AG09309 (cell line): Measurements from ENCODE around the gene ADGRL1.
"Not testable (repeated sequence)": the region's sequence is repeated elsewhere in the genome, so short reads cannot be mapped to it uniquely, and the experiment has no call there.

Source experiments
- DNase-seq: peaks from one replicate; pipeline ENCODE4 v3.0.0-alpha.2; 2010; ENCODE audit warnings: low read depth
- H3K4me3 ChIP-seq: 2 replicates; pipeline ENCODE4 v1.5.1; 2011; ENCODE audit warnings: mild to moderate bottlenecking, low read depth, low read length, moderate library complexity; ENCODE audit not compliant: control insufficient read depth
- CTCF ChIP-seq: IDR thresholded peaks from 2 replicates; pipeline ENCODE4 v1.5.1; 2011; ENCODE audit warnings: mild to moderate bottlenecking, low read depth, low read length, inconsistent platforms; ENCODE audit not compliant: insufficient read depth, control insufficient read depth; ENCODE audit errors: missing control alignments

Gene ADGRL1

GRCh38 chr19:14214580-14214979 is 8.6 kb upstream of the ADGRL1 start:
- no peak for DNase-seq
- H3K4me3 ChIP-seq = no peak overlapping the region
- no peak for TF ChIP-seq CTCF

GRCh38 chr19:14210182-14210581 is 4.2 kb upstream of the ADGRL1 start:
- DNase-seq, H3K4me3 ChIP-seq: not testable (repeated sequence)

GRCh38 chr19:14209401-14209800 is 3.4 kb upstream of the ADGRL1 start:
- not testable (repeated sequence) for H3K4me3 ChIP-seq, DNase-seq

- H3K4me3 ChIP-seq, DNase-seq: not testable (repeated sequence)
Observed at GRCh38 chr19:14208496-14208895, 2.5 kb upstream of the ADGRL1 start.

GRCh38 chr19:14207796-14208195 is 1.8 kb upstream of the ADGRL1 start:
- DNase-seq, H3K4me3 ChIP-seq: not testable (repeated sequence)

- H3K4me3 ChIP-seq = peak overlapping the region; percentile 43
- DNase-seq = peak; percentile 88
Observed at GRCh38 chr19:14206737-14207726, 1.1 kb upstream of the ADGRL1 start.

- not testable (repeated sequence) for H3K4me3 ChIP-seq, DNase-seq
Observed at GRCh38 chr19:14206308-14206707, 339 bp upstream of the ADGRL1 start.

- not testable (repeated sequence) for H3K4me3 ChIP-seq, DNase-seq
Observed at GRCh38 chr19:14204676-14205451, 1.1 kb downstream of the ADGRL1 start.

GRCh38 chr19:14204219-14204618 is 1.8 kb downstream of the ADGRL1 start:
- not testable (repeated sequence) for DNase-seq, H3K4me3 ChIP-seq

GRCh38 chr19:14203788-14204187 is 2.2 kb downstream of the ADGRL1 start:
- DNase-seq, H3K4me3 ChIP-seq: not testable (repeated sequence)

- no peak overlapping the region for H3K4me3 ChIP-seq
- TF ChIP-seq CTCF = no peak
- DNase-seq = no peak
Observed at GRCh38 chr19:14203177-14203576, 2.8 kb downstream of the ADGRL1 start.

GRCh38 chr19:14201481-14201880 is 4.5 kb downstream of the ADGRL1 start:
- H3K4me3 ChIP-seq, DNase-seq: not testable (repeated sequence)
